Hematopoietic multipotent progenitor cell treated with erythropoietin and hydrocortisone succinate and interleukin-3 and kit ligand, for 17 days (in vitro differentiated cells): ENCODE data around the gene IMMP2L.

Experiments
- DNase-seq: peaks from one replicate; pipeline ENCODE4 v3.0.0-alpha.2; 2015; ENCODE audit warnings: low spot score

IMMP2L gene

GRCh38 chr7:110623436-110623835 is 938.9 kb downstream of the IMMP2L start:
- DNase-seq, result no peak

- no peak for DNase-seq
Observed at GRCh38 chr7:110621289-110621688, 941.0 kb downstream of the IMMP2L start.

- no peak for DNase-seq
Observed at GRCh38 chr7:110620110-110620735, 942.1 kb downstream of the IMMP2L start.
